ENCODE data around the gene CFAP299.

The CFAP299 gene

DNA sequence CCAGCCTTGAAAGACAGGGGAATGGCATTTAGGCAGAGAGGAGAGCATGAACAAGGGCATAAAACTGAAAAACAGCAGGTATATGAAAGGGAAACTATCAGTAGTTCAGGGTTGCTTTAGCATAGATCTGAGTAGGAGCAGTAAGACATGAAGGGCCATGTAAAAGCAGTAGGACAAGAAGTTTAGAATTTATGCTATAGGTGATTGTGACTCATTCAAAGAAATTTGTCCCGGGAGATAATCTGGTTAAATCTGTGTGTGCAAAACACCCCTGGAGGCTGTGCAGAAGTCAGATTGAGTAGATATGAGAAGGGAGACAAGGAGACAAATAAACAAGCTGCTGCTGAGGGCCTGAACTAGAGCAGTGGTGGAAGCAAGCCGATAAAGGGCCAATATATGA, 585.9 kb downstream of the CFAP299 start:
- DNase-seq (ENCODE audit: low read depth in 3 of 3): no peak

DNA sequence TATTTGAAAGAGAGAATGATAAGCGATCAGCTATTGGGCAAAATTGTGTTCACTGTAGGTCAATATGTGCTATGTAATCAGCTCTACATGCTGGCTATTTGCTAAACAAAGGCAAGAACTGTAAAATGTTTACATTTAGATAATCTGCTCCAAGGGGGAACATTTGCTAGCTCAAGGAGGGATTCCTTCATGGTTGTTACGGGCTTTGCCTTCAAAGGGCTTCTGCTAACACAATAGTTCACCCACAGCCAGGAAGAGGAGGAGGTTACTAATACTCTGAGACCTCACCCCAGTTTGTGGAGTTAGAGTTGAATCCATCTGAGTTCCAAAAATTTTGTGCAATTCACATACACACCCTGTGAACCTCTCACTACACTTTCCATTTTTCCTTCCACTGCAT, 587.4 kb downstream of the CFAP299 start:
- DNase-seq (ENCODE audit: low read depth in 3 of 3): no peak

DNA sequence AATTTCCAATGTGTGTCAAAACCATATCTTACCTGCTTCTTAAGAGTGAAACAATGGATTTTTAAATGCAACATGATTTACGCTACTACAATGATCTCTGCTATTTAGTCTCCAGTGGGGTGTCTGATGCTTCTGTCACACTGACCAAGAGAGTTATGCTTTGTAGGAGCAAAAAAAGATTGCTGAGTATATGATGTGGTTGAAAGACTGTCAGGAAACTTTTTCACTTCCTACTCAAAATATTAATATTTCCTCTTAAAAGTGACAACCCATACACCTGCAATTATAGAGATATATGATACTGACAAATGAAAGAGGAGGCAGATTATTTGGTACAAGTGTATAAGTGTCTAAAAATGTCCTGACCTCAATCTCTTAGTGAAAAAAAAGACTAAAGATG, 589.8 kb downstream of the CFAP299 start:
- no peak for DNase-seq (ENCODE audit: low read depth in 3 of 3)

GRCh38 chr4:80926446-80926845, 590.9 kb downstream of the CFAP299 start:
- no peak for DNase-seq (ENCODE audit: low read depth in 3 of 3)

- DNase-seq (ENCODE audit: low read depth in 3 of 3): no peak
Observed at GRCh38 chr4:80926891-80927290, 591.4 kb downstream of the CFAP299 start.

- no peak for DNase-seq (ENCODE audit: low read depth in 3 of 3)
Observed at GRCh38 chr4:80927420-80927819, 591.9 kb downstream of the CFAP299 start.

DNA sequence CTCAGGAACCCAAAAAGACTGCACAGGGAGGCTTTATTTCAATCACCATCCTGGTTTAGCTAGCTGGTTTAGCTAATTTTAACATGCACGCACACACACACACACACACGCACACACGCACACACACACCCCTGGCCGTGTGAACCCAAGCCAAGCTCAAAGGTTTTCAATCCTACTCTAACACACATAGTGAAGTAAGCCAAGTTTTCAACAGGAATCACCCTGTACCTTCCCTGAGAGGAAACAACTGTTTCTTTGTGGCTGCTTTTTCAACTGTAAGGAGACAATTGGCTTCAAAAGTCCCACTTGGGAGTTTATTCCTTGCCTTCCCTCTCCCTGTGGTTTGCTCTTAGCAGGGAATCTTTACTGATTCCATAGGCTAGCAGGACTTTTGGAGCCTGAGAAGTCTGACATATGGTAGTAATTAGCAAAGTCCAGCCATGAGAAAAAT, 596.1 kb downstream of the CFAP299 start:
- DNase-seq (ENCODE audit: low read depth in 3 of 3): no peak

GRCh38 chr4:80948141-80948540, 612.6 kb downstream of the CFAP299 start:
- DNase-seq (ENCODE audit: low read depth in 3 of 3): no peak

DNA sequence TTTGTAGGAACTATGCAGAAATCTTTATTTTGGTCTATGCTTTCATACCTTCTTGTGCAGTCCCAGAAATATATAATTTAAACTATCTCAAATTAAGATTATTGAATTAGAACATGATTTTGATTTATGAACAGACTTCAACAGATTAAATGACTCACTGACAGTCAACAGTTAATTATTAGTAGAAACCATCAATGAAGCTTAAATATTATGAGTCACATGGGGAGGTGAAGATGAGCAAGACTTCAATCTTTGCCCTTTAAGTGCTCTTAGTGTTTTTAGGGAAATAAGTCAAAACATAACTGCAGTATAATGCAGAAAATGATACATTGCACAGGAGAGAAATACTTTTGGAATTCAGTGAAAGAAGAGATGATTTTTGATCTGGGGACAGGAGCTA, 613.5 kb downstream of the CFAP299 start:
- DNase-seq (ENCODE audit: low read depth in 3 of 3): no peak

- DNase-seq (ENCODE audit: low read depth in 3 of 3): no peak
Observed at GRCh38 chr4:80956421-80956820, 620.9 kb downstream of the CFAP299 start.

DNA sequence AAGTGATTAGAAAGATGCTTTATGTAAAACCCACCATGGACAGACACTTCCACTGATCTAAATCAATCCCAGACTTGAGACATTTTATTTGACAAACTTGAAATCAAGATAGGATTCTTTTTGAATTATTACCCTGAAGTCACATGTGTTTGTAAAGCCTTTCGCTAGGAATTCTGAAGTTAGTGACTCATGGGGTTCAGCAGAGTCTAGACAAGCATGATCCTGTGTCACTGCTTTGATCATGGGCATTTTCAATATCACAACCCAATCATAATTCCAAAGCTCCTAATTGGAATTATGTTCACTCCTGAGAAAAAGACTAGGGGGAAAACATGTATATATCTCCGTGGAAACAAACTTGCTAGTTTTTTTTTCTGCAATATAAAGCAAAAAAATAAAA, 627.5 kb downstream of the CFAP299 start:
- DNase-seq (ENCODE audit: low read depth in 3 of 3): no peak

GRCh38 chr4:80967346-80967745, 631.8 kb downstream of the CFAP299 start:
- DNase-seq (ENCODE audit: low read depth in 3 of 3): no peak

DNA sequence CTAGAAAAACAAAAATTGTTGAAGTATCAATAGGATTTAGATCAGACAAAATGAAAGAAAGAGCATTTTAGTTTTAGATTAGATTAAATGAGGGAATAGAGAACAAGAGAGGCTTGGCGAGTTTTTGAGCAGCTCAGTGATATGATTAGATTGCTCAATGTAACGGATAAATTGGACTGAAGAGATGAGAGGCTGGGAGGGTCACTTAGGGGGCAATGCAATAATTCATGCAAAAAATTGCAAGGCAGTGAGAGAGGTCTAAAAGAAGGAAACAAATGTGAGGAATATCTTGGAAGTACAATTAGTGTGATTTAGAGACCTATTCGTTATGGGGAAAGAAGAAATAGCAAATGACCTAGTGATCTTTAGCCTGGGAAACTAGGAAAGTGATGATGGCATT, 644.7 kb downstream of the CFAP299 start:
- DNase-seq (ENCODE audit: low read depth in 3 of 3): no peak

DNA sequence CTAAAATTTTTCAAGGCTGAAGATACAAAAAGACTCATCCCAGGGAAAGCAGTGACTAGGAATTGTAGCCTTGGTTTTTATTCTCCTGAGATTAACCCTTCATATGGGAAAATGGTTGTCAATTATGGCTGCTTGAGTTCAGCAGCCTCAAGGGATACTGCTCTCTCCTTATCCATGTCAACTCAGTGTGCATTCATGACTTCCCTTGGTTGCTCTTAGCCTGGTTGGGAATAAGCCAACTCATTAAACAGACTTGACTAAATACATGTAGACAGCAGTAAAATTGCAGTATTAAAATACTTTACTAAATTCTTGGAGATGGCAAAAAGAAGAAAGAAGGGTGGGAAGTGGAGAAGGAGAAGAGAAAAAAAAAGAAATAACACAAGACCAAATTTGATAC, 650.5 kb downstream of the CFAP299 start:
- DNase-seq (ENCODE audit: low read depth in 3 of 3): no peak

GRCh38 chr4:80989921-80990544, 654.5 kb downstream of the CFAP299 start:
- DNase-seq (ENCODE audit: low read depth in 3 of 3): peak in 1 of 3 experiments; percentile 11

GRCh38 chr4:80990851-80991250, 655.3 kb downstream of the CFAP299 start:
- no peak for DNase-seq (ENCODE audit: low read depth in 3 of 3)

GRCh38 chr4:80999943-81000342, 664.4 kb downstream of the CFAP299 start:
- no peak for DNase-seq (ENCODE audit: low read depth in 3 of 3)

DNA sequence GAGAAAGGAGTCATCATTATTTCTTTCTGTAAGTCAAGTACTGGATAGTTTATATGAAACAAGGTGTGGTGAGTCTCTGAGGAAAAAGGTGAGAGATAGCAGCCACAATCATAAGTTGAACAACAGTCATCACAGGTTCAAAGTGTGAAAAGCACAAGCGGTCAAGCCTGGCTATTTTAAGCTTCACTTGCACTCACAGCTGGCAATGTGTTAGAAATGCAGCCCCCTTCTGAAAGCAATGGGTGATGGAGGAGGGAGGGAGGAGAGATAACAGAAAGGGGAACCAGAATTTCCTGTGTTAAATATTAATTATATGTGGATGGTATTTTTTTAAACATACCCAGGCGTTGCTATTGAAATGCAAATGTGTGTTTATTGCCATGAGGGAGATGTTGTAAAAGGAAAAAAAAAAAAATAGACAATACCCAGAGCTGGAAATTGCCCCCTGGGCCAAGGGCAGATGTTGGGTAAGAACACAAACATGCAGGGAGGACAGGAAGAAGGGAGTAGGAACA, 668.1 kb downstream of the CFAP299 start:
- no peak for DNase-seq (ENCODE audit: low read depth in 3 of 3)

GRCh38 chr4:81007417-81007816, 671.9 kb downstream of the CFAP299 start:
- DNase-seq (ENCODE audit: low read depth in 3 of 3): no peak

Measured in stimulated activated CD4-positive, alpha-beta T cell treated with anti-CD3 and anti-CD28 coated beads, TNF-alpha, amount 100 ng/mL, for 24 hours (primary cell).